Measurements from ENCODE around the gene TRIM7.

DNA sequence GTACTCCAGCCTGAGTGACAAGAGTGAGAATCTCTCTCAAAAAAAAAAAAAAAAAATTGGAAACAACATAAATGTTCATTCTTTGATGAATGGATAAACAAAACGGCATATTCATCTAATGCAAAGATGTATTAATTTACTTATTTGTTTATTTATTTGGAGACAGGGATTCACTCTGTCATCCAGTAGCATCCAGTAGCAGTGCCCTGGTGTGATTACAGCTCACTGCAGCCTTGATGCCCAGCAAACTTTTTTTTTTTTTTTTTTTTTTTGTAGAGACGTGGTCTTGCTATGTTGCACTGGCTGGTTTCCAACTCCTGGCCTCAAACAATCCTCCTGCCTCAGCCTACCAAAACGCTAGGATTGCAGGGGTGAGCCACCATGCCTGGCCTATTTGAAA, 33.2 kb downstream of the TRIM7 start:
- TF ChIP-seq CTCF (IDR thresholded peaks at IDR 0.05; ENCODE audit: low read depth, low read length, poor library complexity, severe bottlenecking), result no peak
- no peak for TF ChIP-seq EZH2phosphoT487 (IDR thresholded peaks at IDR 0.05; ENCODE audit: borderline replicate concordance, low read length)
